NCI-H187 (cell line): ENCODE measurements around the gene ZNF474.

Experiments used
- DNase-seq, 2 experiments: peaks; one replicate each; lab custom pipeline; 2025; lab: John Stamatoyannopoulos, UW

Gene ZNF474

DNA sequence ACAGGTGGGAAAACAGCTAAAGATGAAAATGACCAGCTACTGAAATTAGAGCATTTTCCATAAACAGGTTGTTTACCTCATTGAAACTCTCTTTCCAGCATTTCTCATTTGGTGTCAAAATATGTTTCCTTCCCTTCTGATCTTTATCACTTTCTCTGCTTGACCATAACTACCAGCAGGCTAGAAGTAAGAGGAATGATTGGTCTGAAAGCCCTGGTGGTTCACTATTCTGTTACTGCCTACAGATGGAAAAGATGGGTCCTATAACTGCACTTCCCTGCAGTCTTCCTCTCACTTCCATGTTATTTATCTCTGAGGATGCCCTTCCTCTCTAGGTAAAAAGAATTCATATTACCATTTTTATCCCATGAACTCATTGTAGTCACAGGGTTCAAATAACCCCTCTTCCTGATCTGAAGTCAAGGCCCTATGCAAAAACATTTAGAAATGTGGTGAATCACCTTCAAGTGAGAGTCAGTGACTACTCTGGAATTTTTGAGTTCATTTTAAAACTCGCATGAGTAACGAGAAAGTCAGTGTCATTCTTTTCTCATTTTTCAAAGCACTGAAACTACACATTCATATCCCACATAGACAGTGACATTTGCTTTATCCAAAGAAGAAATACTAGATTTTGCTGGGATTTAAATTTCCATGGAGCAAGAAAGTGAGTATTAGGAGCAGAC, 51.7 kb downstream of the ZNF474 start:
- DNase-seq: no peak

DNA sequence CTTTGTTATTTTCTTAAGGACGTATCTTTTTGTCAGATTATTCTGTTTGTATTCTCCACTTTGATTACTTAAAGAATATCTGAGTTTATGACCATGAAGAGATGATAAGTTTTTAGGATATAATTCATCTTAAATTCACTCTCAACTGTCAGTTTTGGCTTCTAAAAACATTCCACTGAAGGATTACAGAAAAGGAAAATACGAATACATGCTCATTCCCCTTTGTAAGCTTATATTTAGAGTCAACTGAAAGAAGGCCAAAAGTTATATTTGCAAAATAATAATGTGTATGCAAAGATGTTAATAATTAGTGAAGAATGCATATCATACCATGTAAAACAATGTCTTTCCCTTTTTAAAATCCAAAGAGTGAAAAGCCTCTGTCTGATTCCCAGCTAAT, 52.5 kb downstream of the ZNF474 start:
- no peak for DNase-seq

DNA sequence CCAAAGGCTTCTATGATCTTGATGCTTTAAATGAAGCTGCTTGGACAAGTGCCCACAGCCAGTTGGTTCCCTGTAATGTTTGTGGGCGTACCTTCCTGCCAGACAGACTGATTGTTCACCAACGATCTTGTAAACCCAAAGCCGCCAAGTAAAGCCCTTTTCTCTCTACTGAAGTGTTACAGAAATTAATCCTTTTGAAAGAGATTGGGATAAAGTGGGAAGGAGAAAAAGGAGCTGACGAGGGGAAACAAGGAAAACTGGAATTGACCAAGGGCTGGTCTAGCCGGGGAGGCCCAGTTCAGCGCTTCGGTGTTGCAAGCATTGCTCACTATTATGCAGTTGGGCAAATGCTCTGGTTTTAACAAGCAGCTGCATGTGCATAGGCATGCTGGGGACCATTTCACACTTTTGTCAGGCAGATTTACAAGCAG, 53.2 kb downstream of the ZNF474 start:
- DNase-seq: no peak

DNA sequence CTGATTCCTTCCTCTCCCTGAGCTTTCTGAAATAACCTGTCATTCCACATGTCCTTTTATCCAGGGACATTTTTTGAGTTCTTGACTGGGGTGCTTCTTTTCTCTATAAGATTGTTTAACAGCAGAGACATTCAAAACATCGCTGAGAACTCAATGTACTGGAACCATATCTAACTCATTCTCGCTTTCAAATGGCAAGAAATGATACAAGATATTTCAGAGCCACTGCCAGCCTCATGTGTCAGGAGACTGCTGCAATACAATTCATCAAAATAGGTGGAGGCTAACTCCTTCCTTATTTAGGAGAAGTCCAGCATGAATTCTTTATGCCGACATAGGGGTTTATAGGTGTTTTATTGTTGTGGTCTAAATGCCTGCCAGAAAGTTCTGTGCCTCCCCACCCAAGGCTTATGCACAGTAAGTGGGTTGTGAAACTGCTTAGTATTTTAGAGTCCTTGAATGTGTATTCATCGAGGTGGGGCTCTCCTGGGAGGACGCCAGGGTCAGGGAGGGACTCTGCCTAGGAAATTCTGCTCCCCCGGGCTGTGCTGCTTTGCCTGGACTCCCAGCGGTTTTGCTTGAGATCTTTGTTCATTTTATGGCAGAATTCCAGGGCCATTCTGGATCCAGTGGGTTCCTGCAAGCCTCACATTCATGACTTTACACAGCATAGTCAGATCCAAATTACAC, 53.9 kb downstream of the ZNF474 start:
- no peak for DNase-seq

DNA sequence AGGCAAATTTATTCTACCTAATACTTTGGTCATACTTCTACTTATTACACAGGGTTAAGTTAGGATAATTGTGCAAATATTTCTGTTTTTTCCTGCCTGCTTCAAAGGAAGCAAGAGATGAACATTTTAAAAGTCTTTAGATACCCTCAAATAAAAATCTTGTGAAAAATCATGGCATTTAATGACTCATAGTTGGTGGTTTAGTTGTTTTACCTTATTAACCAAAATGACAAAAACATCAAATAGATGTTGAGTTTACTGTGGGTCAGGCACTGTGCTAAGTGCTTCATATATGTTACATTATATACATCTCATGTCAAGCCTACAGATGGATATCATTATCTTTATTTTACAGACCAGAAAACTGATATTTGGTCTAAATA, 54.4 kb downstream of the ZNF474 start:
- DNase-seq: no peak

DNA sequence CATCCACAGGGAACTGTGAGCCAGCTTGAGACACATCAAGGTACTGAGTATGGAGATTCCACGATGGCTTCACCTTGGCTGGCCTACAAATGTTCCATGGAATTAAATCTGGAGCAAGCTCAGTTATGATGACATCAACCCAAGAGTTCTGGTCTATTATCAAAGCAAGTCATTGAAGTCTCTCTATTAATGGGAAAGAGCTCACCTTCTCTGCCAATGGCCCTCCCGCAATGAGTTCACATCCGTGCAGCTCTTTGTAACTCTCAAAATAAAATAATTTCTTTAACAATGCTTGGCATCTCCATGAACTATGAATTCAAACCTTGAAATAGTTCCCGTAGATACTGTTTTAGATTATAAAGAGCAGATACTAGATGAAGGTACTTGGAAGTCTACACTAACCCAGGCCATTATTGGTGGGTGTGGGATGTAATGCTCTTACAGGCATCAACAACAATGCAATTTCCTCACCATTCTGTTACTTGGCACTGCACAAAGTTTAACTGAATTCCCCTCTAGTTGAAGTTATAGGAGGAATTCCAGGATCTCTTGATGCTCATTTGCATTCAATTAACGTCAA, 55.4 kb downstream of the ZNF474 start:
- DNase-seq: no peak

DNA sequence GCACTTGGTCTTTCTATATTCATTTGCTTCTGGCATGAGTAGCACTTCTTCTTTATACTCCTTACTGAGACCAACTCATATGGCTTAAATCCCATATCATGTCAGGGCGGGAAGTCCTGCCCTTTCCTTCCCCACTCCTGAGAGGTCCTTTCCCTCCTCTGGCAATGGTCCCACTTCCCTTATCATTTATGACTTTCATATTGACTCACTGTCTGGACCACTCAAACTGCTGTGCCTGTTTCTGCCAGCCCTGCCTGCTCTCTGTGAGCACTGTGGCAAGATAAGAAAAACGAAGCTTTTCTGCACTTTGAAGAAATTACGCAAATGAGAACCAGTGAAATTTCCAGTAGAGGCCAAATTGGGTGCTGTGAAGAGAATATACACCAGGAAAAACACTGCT, 58.1 kb downstream of the ZNF474 start:
- no peak for DNase-seq

DNA sequence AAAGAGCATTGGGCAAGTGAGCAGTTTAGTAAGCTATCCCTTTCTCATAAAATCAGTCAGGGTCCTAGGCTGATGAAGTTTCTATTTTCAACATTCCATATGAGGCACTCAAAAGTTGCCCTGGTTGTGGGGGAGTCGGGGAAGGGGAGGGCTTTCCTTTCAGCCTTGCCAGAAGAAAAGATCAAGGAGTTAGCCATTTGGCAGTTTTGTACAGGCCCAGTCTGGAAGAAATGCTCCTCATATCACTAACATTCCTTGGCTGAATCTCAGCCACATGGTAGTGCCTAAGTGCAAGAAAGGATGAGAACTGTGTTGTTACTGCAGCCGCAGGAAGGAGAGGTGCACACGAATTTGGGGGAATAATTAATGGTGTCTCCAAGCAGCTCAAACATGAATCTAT, 60.8 kb downstream of the ZNF474 start:
- no peak for DNase-seq

DNA sequence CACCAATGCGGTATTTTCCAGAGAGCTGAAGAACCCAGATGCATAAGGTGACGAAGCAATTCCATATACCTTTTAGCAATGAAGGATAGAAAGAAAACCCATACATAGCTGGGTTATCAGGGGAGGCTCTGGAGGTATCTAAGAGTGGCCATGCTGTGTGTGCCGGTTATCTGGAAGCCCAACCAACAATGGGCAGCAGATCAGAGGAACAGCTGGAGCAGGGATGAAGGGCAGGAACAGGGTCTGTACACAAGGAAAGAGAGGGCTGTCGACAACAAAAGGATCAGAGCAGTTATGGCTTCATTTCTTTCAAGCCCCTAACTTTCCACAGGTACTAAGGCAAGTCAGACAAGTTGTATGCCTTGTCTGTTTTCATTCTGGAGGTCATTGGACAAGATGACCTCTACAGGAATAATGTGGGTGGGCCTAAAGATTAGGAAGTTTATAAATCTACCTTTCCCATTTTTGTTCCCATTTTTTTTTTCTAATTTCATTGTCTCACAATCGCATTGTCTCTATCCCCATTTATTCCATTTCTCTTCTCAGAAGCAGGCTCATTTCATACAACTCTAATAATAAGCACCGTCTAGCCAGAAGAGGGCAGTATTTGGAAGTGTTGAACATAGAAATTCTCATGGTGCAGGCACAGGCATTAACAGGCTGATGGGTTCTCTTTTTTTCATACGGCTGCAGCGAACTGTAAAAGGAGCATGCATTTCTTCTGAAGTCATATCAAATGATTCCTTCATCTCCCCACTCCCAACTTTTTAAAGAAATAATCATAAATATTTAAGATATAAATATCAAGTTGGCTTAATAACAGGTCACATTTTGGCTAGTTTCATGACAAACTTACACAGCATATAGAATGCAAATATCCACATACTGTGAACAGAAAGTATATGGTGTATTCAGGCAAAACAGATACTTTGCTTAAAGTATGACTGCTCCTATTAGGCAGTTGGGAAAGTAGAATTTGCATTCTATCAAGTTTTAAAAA, 63.5 kb downstream of the ZNF474 start:
- peak in 1 of 2 experiments; percentile 25 for DNase-seq

DNA sequence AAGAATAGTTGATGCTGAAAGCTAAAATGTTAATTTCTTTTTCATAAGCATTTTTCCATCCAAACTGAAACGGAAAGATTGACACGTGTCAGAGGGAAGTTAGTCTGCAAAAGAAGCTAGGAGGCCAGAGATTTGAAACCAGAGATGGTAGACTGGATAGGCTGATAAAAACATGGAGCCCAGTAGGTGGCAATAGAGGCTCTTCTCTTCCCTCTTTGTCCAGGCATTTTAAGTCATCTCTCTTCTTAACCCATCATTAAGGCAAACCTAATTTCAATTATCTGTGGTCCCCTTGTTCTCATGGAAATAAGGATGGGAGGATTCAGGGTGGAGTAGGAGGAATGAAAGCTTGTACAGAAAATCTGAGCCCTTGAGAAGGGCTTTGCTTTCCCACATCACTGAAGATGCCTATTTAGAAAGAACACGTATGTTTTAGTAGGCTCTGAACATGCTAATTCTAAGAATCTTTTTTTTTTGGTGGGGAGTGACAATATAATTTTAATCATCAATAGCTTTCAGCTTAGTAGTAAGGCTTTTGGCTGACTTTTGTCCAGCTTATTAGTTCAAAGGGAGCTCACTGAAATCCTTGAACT, 66.6 kb downstream of the ZNF474 start:
- peak; percentile 25 to 58 for DNase-seq

DNA sequence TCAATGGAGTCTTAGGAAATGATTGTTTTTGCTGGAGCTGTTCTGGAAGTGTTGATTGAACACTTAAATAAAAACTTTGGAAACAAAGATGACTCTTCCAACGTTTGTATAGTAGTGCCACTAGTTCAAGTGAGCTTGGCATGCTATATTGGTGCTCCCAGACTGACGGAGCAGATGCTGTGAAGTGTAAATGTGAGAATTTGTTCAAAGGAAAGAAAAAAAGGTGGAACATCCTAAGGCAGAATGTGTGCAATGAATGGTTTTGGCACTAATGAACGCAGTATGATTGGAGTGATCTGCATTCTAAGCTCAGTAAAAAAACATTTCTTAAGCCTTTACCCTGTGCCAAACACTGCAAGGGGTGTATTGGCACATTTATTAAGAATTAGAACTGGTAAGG, 69.8 kb downstream of the ZNF474 start:
- no peak for DNase-seq

DNA sequence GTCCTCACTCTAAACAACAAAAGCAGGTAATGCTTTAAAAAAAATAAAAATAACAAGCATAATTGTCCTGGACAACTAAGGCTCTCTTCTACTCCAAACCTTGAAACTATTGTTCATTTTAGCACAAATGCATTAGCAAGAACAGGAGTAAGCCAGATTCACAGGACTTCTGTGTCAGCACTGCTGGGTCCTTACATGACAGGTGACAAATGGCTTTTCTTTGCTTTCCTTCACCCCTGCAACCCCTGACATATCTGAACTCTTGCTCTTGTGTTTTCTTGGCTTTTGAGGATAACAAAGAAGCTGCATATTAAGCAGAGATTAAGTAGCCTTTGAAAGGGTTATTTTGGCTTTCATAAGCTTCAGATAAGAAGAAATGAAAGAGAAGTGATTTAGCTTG, 71.1 kb downstream of the ZNF474 start:
- no peak for DNase-seq

DNA sequence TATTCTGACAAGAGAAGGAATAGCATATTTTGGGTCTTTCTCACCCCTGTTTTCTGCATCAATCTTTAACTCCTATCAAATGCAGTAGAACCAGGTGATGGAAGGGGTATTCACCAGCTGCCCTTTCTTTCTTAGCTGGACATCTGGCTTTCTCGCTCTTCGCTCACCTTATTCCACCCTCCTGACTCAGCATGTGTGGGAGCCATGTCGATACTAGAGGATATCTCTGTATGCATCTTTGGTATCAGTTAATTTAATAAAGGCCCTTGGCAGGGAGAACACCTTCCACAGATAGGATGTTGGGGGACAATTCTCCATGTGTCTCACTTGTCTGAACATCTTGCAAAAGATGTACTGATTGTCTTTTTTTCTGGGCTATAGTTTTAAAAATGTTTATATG, 71.5 kb downstream of the ZNF474 start:
- no peak for DNase-seq

DNA sequence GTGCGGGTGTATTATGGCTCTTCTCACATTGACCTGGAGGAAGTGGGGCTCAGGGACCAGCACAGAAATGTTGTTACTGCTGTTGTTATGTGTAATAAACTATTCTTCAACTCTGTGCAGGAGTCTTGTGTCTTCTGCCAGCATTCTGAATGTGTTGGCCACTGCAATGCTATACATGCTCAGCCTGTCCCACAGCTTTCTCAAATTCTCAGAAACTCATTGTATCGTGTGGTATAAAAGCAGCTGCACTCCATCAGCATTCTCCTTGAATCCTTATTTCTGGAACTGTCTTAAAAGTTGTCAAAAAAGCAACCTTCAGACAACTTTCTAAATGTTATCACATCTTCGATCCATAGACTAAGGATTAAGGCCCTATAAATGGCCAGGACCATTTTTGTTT, 72.0 kb downstream of the ZNF474 start:
- DNase-seq: no peak

DNA sequence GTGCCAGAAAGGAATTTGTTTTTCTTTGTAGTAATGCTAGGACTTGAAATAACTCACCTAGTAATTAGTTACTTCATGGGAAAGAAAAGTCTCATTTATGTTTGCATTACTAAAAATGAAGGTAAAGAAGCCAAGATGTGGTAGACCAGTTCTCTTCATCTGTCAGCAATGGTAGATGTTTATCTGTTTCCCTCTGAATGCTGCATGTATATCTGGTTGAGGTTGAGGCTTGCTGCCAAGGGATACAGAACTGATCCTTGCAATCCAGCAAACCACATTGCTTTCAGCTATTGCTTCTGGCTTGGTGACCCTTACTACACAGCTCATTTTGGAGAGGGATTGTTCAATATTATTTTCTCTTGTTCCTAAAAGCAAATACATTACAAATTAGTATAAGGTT, 73.6 kb downstream of the ZNF474 start:
- DNase-seq: no peak
